ENCODE measurements around the gene ABL1.

DNA sequence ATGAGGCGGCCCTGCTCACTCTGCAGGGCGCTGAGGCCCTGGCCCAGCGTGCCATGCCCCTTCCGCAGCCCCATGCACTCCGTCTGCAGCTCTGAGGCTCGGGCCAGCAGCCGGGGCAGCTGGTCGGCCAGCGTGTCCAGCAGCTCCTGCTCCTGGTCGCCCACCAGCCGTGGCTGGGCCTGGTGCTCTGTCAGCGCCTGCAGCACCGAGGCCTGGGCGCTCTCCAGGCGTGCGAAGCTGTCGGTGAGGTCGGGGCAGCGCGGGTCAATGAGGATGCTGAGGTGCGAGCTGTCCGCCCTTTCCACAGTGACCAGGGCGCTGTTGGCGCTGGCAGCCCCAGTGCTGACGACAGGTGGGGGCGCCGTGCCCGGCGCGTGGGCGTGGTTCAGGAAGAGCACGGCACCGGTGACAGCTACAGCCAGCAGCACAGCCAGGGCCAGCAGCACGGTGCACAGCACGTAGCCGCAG is 94.6 kb downstream of the ABL1 start:
- no peak for TF ChIP-seq POLR2A (IDR thresholded peaks at IDR 0.05)
- TF ChIP-seq, protein P1, sequence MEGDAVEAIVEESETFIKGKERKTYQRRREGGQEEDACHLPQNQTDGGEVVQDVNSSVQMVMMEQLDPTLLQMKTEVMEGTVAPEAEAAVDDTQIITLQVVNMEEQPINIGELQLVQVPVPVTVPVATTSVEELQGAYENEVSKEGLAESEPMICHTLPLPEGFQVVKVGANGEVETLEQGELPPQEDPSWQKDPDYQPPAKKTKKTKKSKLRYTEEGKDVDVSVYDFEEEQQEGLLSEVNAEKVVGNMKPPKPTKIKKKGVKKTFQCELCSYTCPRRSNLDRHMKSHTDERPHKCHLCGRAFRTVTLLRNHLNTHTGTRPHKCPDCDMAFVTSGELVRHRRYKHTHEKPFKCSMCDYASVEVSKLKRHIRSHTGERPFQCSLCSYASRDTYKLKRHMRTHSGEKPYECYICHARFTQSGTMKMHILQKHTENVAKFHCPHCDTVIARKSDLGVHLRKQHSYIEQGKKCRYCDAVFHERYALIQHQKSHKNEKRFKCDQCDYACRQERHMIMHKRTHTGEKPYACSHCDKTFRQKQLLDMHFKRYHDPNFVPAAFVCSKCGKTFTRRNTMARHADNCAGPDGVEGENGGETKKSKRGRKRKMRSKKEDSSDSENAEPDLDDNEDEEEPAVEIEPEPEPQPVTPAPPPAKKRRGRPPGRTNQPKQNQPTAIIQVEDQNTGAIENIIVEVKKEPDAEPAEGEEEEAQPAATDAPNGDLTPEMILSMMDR (IDR thresholded peaks at IDR 0.05) = no peak

Measured in esophagus squamous epithelium (tissue), 4 donors.